Mesothelial cell of epicardium (in vitro differentiated cells): ENCODE data around the gene CAPN10. TPM values are rescaled to one million over a fixed set of nuclear protein-coding genes. Genes with fewer than 3 reads are reported as not detected.
A peak's percentile ranks its signal among the peaks of the same experiment; 100 is the strongest.

Experiments
- DNase-seq, 2 experiments: peaks; one replicate each; pipeline ENCODE4 v3.0.0; 2021; ENCODE audit warnings: low spot score in 2 of 2; ENCODE audit not compliant: unreplicated experiment in 2 of 2
- H3K27ac Mint-ChIP-seq: 2 replicates; pipeline ENCODE4 v1.8.0; 2021; ENCODE audit warnings: mixed read lengths
- H3K27me3 Mint-ChIP-seq: 2 replicates; pipeline ENCODE4 v1.8.0; 2021; ENCODE audit warnings: low read depth, mixed read lengths
- H3K36me3 Mint-ChIP-seq: 2 replicates; pipeline ENCODE4 v1.8.0; 2021; ENCODE audit warnings: mixed read lengths
- H3K4me1 Mint-ChIP-seq: 2 replicates; pipeline ENCODE4 v1.8.0; 2021; ENCODE audit warnings: mixed read lengths
- H3K4me3 Mint-ChIP-seq: 2 replicates; pipeline ENCODE4 v1.8.0; 2021; ENCODE audit warnings: mild to moderate bottlenecking, moderate library complexity, mixed read lengths
- H3K9me3 Mint-ChIP-seq: 2 replicates; pipeline ENCODE4 v1.8.0; 2021; ENCODE audit warnings: mixed read lengths
- CTCF ChIP-seq: fragments of 200-600 bp; sonication (generic); IDR thresholded peaks from one replicate; pipeline ENCODE4 v1.5.0; 2021; ENCODE audit warnings: antibody characterized with exemption; ENCODE audit not compliant: unreplicated experiment
- total RNA-seq: library from RNA; stranded (reverse); gene quantifications from 3 replicates; pipeline ENCODE4 v1.2.1, GENCODE V29; 2021

Gene CAPN10
- total RNA-seq, 1 donor from 2014 or later: 58.6 TPM

GRCh38 chr2:240605867-240606743 lies 19.6 kb downstream of the CAPN10 start:
- no peaks in the 10 kb centered on the region for H3K9me3 Mint-ChIP-seq
- H3K36me3 Mint-ChIP-seq: no peaks in the 10 kb centered on the region
- no peaks in the 10 kb centered on the region for H3K27me3 Mint-ChIP-seq
- no peak for TF ChIP-seq CTCF
- H3K4me1 Mint-ChIP-seq: peaks cover 5% of the 10 kb centered on the region
- H3K27ac Mint-ChIP-seq: no peak overlapping the region
- no peak overlapping the region for H3K4me3 Mint-ChIP-seq
- peak in 1 of 2 experiments; percentile 16 for DNase-seq

GRCh38 chr2:240611601-240612210 lies 25.2 kb downstream of the CAPN10 start:
- Mint-ChIP-seq H3K4me3 (no peak overlapping the region), H3K4me1 (peaks cover 3% of the 10 kb centered on the region), H3K9me3 (no peaks in the 10 kb centered on the region), H3K27ac (no peak overlapping the region), H3K27me3 (no peaks in the 10 kb centered on the region), H3K36me3 (peaks cover 8% of the 10 kb centered on the region)
- TF ChIP-seq CTCF: no peak
- DNase-seq: no peak

GRCh38 chr2:240613781-240614180 lies 27.2 kb downstream of the CAPN10 start:
- DNase-seq: no peak
- TF ChIP-seq CTCF: no peak
- H3K36me3 Mint-ChIP-seq: peaks cover 16% of the 10 kb centered on the region
- peaks cover 3% of the 10 kb centered on the region for H3K4me1 Mint-ChIP-seq
- H3K27me3 Mint-ChIP-seq: no peaks in the 10 kb centered on the region
- no peak overlapping the region for H3K4me3 Mint-ChIP-seq
- H3K9me3 Mint-ChIP-seq: peaks cover 8% of the 10 kb centered on the region
- no peak overlapping the region for H3K27ac Mint-ChIP-seq

GRCh38 chr2:240614391-240614790 lies 27.9 kb downstream of the CAPN10 start:
- H3K4me1 Mint-ChIP-seq: peaks cover 3% of the 10 kb centered on the region
- H3K27ac Mint-ChIP-seq: no peak overlapping the region
- H3K36me3 Mint-ChIP-seq: peaks cover 20% of the 10 kb centered on the region
- DNase-seq: no peak
- peaks cover 8% of the 10 kb centered on the region for H3K9me3 Mint-ChIP-seq
- H3K4me3 Mint-ChIP-seq: no peak overlapping the region
- no peaks in the 10 kb centered on the region for H3K27me3 Mint-ChIP-seq
- TF ChIP-seq CTCF: no peak

- H3K9me3 Mint-ChIP-seq: peaks cover 8% of the 10 kb centered on the region
- peaks cover 20% of the 10 kb centered on the region for H3K36me3 Mint-ChIP-seq
These were observed 28.9 kb downstream of the CAPN10 start for GRCh38 chr2:240615396-240615795.

More at GRCh38 chr2:240615396-240615795, 28.9 kb downstream of the CAPN10 start:
- no peak for DNase-seq
- no peaks in the 10 kb centered on the region for H3K27me3 Mint-ChIP-seq
- TF ChIP-seq CTCF: no peak
- no peak overlapping the region for H3K4me3 Mint-ChIP-seq
- H3K27ac Mint-ChIP-seq: no peak overlapping the region
- peaks cover 3% of the 10 kb centered on the region for H3K4me1 Mint-ChIP-seq
